GM19193 (cell line): ENCODE results near the gene CDH4.

ENCODE experiments used
- POLR2A ChIP-seq: IDR thresholded peaks from 4 replicates; pipeline ENCODE4 v1.6.1; 2011; ENCODE audit not compliant: insufficient read depth, insufficient read length; ENCODE audit errors: extremely low read depth

The CDH4 gene

DNA sequence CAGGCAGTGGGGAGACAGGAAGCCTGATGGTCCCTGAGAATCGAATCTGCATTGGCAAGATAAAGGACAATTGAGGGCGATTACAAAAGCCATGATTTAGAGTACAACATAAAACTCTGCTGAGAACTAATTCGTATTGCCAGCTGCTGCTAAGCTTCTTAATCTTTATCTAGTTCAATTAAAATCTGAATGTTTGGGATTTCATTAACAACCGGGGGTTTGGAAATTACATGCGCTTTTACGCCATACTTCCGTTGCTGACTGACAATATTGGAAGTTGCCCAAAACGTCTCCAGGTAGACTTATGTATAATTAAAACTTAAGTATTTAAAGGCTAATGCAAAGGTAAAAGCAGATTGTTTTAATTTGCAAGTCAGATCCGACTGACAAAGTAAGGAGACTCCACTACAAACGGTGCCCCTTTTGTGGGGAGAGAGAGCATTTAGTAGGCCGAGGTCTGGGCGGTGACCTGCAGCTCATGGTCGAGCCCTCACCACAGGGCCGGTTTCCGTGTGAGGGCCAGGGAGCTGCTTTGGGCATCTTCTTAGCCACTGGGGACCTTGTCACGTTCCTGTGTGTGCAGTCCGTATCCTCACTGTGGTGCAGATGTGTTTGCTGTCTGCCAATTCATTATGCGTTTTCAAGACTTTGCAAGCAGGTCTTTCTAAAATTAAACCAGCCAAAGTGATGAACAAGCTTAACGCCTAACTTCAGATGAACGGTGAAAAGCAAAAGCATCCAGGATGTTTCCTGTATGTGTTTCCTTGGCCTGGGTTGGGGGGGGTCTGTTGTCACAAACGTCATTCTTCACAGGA is 49.9 kb downstream of the CDH4 start:
- no peak for TF ChIP-seq POLR2A

DNA sequence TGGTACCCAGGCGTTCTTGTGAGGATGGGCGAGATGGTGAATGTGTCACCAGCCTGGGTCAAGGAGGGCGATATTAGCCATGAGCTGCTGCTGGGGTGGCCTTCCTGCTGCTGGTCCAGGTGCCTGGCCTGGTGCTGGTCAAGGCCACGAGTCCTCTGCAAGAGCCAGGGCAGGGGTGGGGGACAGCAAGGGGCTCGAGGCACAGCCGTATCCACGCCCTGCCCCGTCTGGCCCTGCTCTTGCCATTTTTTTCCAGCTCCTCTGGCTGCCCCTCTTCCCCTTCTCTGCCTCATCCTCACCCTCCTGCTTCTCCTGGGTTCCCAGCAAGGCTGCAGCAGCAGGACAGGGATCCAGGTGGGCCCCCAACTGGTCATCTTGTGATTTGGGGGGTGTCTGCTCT is 51.2 kb downstream of the CDH4 start:
- TF ChIP-seq POLR2A: no peak

DNA sequence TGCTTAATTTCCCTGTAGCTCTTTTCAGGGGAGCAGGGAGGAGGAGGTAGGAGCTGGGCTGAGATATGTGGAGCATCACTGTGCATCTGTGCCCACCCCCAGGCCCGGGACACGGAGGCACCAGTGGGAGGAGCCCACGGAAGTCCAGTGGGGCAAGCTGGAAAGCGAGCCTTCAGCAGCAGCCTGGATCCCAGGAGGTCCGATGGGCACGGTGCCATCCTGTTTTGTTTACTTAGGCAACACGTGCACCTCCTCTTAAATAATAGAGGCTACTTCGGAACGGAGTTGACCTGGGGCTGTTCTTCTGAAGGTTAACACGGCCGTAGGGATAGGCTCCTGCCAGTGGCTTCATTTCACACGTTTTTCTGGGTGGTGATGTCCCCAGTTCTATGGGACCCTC is 51.6 kb downstream of the CDH4 start:
- no peak for TF ChIP-seq POLR2A

- TF ChIP-seq POLR2A: no peak
Measured at GRCh38 chr20:61304750-61305149, 52.7 kb downstream of the CDH4 start.

DNA sequence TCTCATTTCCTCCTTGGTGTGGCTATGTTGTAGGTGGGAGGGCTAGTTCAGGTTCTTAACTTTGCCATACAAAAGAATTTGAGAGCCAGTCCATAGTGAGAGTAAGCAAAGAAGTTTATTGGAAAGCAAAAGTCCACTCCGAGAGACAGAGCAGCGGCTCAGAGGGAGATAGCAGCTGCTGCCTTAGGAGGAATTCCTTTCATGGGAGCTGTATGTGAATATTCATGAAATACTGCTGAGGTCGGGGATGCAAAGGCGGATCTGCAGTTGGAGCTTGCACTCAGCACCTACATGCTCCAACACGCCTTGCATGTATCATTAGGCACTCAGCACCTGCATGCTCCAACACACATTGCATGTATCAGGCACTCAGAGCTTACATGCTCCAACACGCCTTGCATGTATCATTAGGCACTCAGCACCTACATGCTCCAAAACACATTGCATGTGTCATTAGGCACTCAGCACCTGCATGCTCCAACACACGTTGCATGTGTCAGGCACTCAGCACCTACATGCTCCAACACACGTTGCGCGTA is 54.9 kb downstream of the CDH4 start:
- no peak for TF ChIP-seq POLR2A

DNA sequence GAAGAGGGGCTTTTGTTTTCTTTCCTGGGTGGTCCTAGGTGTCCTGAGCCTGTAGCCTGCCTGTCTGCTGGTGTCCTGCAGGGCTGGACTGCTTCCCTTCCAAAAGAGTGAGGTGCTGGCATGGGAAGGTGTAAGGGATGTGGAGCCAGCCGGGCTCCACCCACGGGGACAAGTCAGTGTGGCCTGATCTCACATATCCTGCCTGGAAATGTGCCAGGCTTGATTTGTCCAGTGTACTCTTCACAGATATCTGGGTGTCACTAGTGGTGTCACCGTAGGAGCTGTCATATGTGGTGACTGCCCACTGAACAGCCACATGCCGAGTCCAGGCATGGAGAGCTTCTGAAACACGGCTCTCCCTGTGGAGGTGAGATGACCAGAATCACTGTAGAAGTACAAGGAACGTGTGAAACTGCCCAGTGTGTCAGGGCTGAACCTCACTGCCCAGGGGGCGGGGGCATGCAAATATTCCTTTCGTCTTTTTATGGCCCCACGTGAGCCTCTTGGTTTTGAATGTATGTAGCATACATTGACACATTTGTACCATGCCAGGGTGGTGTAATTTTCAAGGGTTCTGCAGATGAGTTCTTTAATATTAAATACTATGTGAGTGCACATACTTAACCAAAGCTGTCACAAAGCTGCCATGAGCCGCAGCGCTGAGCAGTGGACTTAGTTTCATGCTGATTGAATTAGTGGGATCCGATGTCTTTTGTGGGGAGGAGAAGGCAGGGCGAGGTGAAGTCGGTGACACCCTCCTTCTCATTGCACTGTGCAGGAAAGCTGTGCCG is 55.8 kb downstream of the CDH4 start:
- TF ChIP-seq POLR2A: no peak

DNA sequence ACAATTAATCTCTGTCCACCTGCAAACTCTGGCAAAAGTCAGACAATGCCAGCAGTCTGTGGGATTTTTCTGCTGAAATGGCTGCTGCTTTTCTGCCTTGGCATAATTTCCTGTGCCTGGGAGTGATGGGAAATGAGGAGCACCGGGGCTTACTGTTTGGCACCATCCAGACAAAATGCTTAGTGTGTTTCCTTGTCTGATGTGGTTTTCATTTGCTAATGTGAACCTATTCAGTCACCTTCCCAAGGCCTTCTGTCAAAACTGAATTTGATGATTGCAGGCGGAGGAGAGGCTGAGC is 56.4 kb downstream of the CDH4 start:
- no peak for TF ChIP-seq POLR2A

DNA sequence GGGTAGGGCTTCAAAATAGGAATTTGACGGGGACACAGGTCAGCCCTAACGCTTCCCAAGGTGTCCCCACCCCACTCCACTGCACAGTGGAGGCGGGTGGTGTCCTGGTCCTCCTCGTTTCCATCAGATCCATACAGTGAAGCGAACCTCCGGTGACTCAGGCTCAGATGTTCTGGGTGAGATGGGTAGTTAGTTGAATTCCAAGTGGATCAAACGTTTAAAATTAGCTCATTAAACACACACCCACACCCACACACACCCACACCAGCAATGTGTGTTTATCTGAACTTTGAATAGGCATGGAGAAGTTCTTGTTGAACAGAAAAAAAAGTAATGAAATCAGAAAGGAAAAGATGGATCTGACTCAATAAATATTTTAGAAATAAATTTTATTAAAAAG is 58.9 kb downstream of the CDH4 start:
- no peak for TF ChIP-seq POLR2A

DNA sequence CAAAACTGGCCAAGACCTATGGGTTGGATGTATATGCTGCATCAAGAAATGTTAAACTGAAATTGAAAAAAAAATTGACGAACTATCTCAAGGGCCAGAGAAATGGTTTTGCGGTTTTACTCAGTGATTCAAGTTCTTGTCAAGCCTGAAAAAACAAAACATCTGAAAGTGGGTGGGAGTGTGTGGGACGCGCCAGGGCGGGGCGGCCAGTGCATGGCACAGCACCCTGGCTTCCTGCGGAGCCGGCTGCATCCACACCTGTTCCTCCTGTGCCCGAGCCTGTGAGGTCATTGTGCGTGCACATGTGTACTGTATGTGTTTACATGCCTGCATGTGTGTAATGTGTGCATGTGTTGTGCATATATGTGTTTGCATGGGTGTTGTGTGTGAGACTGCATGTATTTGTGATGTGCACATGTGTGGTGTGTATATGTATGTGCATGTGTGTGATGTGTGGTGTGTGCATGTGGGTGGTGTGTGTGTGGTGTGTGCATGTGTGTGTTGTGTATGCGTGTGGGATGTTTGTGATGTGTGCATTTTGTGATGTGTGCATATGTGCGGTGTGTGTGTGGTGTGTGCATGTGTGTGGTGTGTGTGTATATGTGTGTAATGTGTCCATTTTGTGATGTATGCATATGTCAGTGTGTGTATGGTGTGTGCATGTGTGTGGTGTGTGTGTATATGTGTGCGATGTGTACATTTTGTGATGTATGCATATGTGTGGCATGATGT is 59.8 kb downstream of the CDH4 start:
- TF ChIP-seq POLR2A: no peak

DNA sequence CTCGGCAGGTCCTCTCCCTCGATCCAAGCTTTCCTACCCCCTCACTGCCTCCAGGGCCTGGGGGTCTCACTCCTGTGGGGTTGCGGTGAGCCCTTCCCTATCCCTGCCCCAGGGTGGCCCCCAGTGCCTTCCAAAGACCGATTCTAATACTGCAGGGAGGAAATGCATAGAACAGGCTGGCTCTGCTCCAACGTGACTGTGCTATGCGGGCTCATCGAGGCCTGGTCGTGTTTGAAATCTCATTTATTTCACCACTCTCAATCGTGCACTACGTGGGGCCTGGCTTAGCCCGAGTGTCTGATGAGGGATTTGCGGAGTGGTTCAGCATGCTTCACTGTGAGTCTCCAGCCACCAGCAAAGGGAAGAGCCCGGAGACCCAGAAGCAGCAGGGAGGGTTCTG is 60.9 kb downstream of the CDH4 start:
- TF ChIP-seq POLR2A: no peak

GRCh38 chr20:61313396-61313795 is 61.3 kb downstream of the CDH4 start:
- no peak for TF ChIP-seq POLR2A

- no peak for TF ChIP-seq POLR2A
Measured at GRCh38 chr20:61314326-61315010, 62.4 kb downstream of the CDH4 start.

GRCh38 chr20:61315319-61315718 is 63.3 kb downstream of the CDH4 start:
- no peak for TF ChIP-seq POLR2A

- TF ChIP-seq POLR2A: no peak
Measured at GRCh38 chr20:61316346-61316745, 64.3 kb downstream of the CDH4 start.
